OCI-LY7 (cell line): ENCODE measurements around the gene AGBL1. TPM values are rescaled to one million over a fixed set of nuclear protein-coding genes. Genes with fewer than 3 reads are reported as not detected.

Experiments
- BruUV-seq: library from RNA; stranded (reverse); fragments of 400-500 nt; replicated peaks from 2 replicates; lab custom pipeline; 2021; lab: Mats Ljungman, UMichigan
- CTCF ChIA-PET: fragments of 300-600 bp; sonication (Branson Sonifier 250); formaldehyde crosslinking; loops from one replicate; lab custom pipeline; 2022; ENCODE audit warnings: antibody characterized with exemption; ENCODE audit not compliant: unreplicated experiment; lab: Charles Lee
- POLR2A ChIA-PET: fragments of 300-600 bp; sonication (Branson Sonifier 250); formaldehyde crosslinking; loops from one replicate; lab custom pipeline; 2022; ENCODE audit warnings: antibody characterized with exemption; lab: Charles Lee
- DNase-seq: peaks from one replicate; pipeline ENCODE4 v3.0.0-alpha.2; 2015; ENCODE audit warnings: low spot score
- H2AFZ ChIP-seq: fragments of 200-600 bp; sonication (generic), shearing (Covaris generic); 2 replicates; pipeline ENCODE4 v1.6.1; 2014; ENCODE audit warnings: mild to moderate bottlenecking, antibody characterized with exemption, low read length, moderate library complexity
- H3K27ac ChIP-seq: fragments of 200-600 bp; sonication (generic); 2 replicates; pipeline ENCODE4 v1.5.1; 2014; ENCODE audit warnings: mixed run types, low read depth, mild to moderate bottlenecking, moderate library complexity, low read length, inconsistent platforms; ENCODE audit not compliant: poor library complexity, severe bottlenecking
- H3K36me3 ChIP-seq: fragments of 200-600 bp; sonication (generic); 2 replicates; pipeline ENCODE4 v1.6.1; 2014; ENCODE audit warnings: mild to moderate bottlenecking, antibody characterized with exemption, low read length, moderate library complexity, mixed read lengths; ENCODE audit not compliant: insufficient read depth
- H3K4me1 ChIP-seq: fragments of 200-600 bp; sonication (generic); 2 replicates; pipeline ENCODE4 v1.5.1; 2014; ENCODE audit warnings: mild to moderate bottlenecking, low read length; ENCODE audit not compliant: insufficient read depth, poor library complexity, severe bottlenecking
- H3K4me2 ChIP-seq: fragments of 200-600 bp; sonication (generic); 2 replicates; pipeline ENCODE4 v1.6.1; 2014; ENCODE audit warnings: mild to moderate bottlenecking, low read length
- H3K4me3 ChIP-seq: fragments of 200-600 bp; sonication (generic); 2 replicates; pipeline ENCODE4 v1.5.1; 2014; ENCODE audit warnings: mild to moderate bottlenecking, low read depth, low read length; ENCODE audit not compliant: poor library complexity, severe bottlenecking
- H3K79me2 ChIP-seq: fragments of 200-600 bp; sonication (generic); 2 replicates; pipeline ENCODE4 v1.6.1; 2016; ENCODE audit warnings: low read depth, mild to moderate bottlenecking, low read length, moderate library complexity, mixed read lengths; ENCODE audit not compliant: insufficient read depth
- H3K9me2 ChIP-seq: fragments of 200-600 bp; sonication (generic); 2 replicates; pipeline ENCODE4 v1.6.1; 2016; ENCODE audit warnings: mild to moderate bottlenecking, low read length, mixed read lengths; ENCODE audit not compliant: insufficient read depth
- H3K9me3 ChIP-seq: fragments of 200-600 bp; sonication (generic); 2 replicates; pipeline ENCODE4 v1.6.1; 2014; ENCODE audit warnings: mild to moderate bottlenecking, mixed run types, low read length, mixed read lengths
- H4K20me1 ChIP-seq: fragments of 200-600 bp; sonication (generic); 2 replicates; pipeline ENCODE4 v1.6.1; 2014; ENCODE audit warnings: mild to moderate bottlenecking, antibody characterized with exemption, low read length, moderate library complexity, mixed read lengths; ENCODE audit not compliant: insufficient read depth
- CTCF ChIP-seq: fragments of 200-600 bp; sonication (generic); conservative IDR thresholded peaks from 2 replicates; pipeline ENCODE4 v1.5.1; 2014; ENCODE audit warnings: mild to moderate bottlenecking, antibody characterized with exemption, low read length, moderate library complexity, mixed read lengths
- EZH2phosphoT487 ChIP-seq: fragments of 200-600 bp; sonication (generic); IDR thresholded peaks from 2 replicates; pipeline ENCODE4 v1.6.1; 2018; ENCODE audit warnings: low read depth, borderline replicate concordance, mild to moderate bottlenecking, mixed run types, antibody characterized with exemption, low read length, moderate library complexity, mixed read lengths
- intact Hi-C: fragments of 100-400 bp; cut with micrococcal nuclease; formaldehyde crosslinking; loops from one replicate; pipeline ENCODE4 v1.10.0; 2022; ENCODE audit not compliant: unreplicated experiment
- total RNA-seq, 2 experiments: library from RNA; depleted of rRNA in 1 of 2; stranded (reverse); fragments of >200 nt in 1 of 2; shearing (Covaris generic) in 1 of 2; gene quantifications; 2 replicates each; pipeline ENCODE4 v1.2.3, GENCODE V29; 2014 to 2022

The AGBL1 gene
- total RNA-seq, 2 experiments from 2014 or later = not detected

- H3K36me3 ChIP-seq = no peaks in the 10 kb centered on the region
- no peak overlapping the region for H2AFZ ChIP-seq
- H3K27ac ChIP-seq = no peak overlapping the region
- no peak for DNase-seq
- no peaks in the 10 kb centered on the region for H3K9me2 ChIP-seq
- BruUV-seq = no TSS peak
- no peak overlapping the region for H3K4me3 ChIP-seq
- H3K4me1 ChIP-seq = no peaks in the 10 kb centered on the region
- H3K4me2 ChIP-seq = no peak overlapping the region
- intact Hi-C loops = no loop called here
- no peaks in the 10 kb centered on the region for H3K9me3 ChIP-seq
- H4K20me1 ChIP-seq = no peaks in the 10 kb centered on the region
- POLR2A ChIA-PET = no interaction called here
- no peak for TF ChIP-seq EZH2phosphoT487
- no peak for TF ChIP-seq CTCF
- CTCF ChIA-PET = no interaction called here
- no peaks in the 10 kb centered on the region for H3K79me2 ChIP-seq
Observed at GRCh38 chr15:86879250-86880229, 799.9 kb downstream of the AGBL1 start.

DNA sequence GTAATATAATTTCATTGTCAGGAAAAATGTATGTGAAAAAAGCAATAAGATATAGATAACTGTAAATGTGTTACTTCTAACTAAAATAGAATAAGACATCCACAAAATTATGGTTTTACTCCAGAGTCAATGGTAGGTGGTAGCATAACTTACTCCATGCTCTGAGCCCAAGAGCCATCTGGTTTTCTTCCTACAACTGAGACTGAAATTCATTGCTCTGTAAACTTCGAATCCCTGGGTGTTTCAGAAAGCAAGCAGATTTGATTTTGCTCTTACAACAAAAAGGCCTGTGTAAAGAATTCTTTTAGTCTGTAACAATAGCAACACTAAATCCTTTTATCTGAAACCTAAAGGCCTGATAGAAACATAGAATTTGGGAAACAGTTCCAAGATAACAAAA lies 805.9 kb downstream of the AGBL1 start:
- Histone ChIP-seq H2AFZ (no peak overlapping the region), H3K27ac (no peak overlapping the region), H3K9me3 (no peaks in the 10 kb centered on the region), H3K79me2 (no peaks in the 10 kb centered on the region), H3K4me1 (no peaks in the 10 kb centered on the region), H3K36me3 (no peaks in the 10 kb centered on the region), H3K4me2 (no peak overlapping the region), H3K4me3 (no peak overlapping the region), H3K9me2 (no peaks in the 10 kb centered on the region), H4K20me1 (no peaks in the 10 kb centered on the region)
- intact Hi-C loops = no loop called here
- TF ChIP-seq CTCF (no peak), EZH2phosphoT487 (no peak)
- BruUV-seq = no TSS peak
- CTCF ChIA-PET = no interaction called here
- POLR2A ChIA-PET = no interaction called here
- DNase-seq = no peak
